ENCODE results near the gene STAC2. TPM values are rescaled to one million over a fixed set of nuclear protein-coding genes. Genes with fewer than 3 reads are reported as not detected.

Gene STAC2
- polyA plus RNA-seq, 4 donors, result 3.7 to 4.1 (median 3.8) TPM

DNA sequence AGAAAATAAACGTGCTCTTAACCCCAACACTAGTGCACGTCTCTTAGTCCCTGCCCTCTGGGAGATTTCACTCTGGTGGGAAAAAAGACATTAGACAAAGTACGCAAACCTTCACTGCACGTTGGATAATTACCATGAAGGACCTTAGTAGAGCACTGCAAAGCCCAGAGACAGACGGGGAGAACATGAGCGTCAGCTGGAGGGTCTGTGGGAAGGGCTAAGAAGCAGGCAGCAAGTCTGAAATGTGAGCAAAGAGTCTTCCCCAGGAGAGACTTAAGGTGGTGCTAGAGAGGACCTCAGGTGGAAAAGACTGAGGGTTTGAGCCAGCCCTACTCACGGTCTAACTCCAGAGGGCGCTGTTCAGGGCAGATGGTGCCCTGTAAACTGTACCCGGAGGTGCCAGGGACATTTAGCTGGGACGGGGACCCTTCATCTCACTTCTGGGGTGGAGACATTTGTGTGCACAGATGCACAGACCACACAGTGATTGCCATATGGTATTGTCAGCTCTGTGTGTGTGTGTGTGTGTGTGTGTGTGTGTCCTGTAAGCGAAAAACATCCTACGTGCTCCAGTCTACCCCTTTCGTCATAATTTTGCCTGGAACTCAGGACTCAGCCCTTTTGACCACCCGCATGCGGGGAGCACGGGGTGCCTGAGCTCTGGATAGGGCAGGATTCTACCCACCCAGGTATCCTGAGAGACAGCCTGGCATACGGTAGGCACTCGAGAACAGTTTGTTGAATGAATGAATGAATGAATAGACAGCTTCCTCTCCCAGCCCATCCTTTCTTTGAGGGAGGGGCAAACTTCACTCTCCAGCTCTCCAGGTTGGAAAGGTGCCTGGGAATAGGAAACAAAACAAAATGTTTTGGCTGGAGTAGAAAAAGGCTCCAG lies 10.1 kb upstream of the STAC2 start:
- DNase-seq (ENCODE audit: low read depth in 4 of 4, low spot score in 3 of 4), result no peak

DNA sequence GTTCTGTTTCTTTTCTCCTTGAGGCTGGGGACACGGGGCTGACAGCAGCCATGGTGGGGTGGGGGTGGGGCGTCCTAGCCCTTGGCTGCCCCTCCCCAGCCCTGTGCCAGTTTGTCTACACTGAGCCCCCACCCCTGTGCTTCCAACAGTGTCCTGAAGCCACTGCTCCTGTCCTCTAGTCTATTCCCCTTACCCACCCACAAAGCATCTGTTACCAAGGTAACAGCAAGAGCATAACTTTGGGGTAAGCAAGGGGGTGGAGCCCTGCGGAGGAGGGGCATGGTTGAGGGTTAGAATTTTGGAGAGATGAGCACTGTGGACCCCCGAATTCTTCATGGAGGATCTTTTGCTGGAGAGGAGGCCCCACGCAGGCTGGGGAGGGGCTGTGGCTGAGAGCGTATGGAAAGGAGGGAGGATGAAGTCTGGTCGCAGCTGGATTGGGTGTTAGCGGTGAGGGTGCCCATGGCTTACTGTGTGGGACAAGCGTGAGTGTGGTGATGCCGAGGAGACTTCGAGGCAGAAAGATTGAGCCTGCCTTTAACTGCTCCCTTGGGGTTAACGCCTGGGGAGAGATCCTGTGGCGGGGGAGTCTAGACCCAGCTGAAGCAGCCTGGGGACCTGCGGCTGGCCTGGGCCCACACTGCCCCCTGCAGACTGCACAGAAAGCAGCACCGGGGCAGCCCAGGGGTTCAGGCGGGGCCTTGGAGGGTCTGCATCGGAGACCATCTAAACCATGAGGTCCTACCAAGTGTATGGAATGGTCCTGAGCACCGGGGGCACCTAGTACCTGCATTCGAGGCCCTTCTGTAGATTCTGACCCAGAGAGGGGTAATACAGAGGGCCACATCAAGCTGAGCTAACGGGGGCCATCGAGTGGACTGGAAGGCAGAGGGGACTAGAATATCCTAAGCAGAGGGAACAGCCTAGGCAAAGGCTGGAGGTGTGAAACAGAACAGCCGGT lies 6.1 kb upstream of the STAC2 start:
- no peak for DNase-seq (ENCODE audit: low read depth in 4 of 4, low spot score in 3 of 4)

DNA sequence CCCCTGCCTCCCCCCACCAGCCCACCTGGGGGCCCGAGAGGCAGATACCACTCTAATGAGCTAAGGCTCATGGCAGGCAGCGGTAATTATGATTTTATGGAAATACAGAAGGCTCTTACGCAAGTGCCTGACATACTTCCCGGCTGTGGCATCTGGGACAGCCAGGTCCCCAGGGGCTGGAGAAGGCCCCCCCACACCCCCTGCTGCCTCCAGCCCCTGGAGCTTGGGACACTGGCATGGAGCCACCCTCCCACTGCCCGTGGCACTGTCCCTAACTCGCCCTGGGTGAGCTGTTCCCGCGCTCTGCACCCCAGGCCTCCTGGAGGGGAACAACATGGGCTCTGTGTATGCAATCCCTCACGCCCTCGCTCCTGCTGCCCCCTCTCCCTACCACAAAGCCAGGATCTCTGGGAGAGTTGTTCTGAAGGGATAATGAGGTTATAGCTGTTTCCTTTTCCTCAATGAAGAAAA lies 5.4 kb upstream of the STAC2 start:
- DNase-seq (ENCODE audit: low read depth in 4 of 4, low spot score in 3 of 4), result no peak

DNA sequence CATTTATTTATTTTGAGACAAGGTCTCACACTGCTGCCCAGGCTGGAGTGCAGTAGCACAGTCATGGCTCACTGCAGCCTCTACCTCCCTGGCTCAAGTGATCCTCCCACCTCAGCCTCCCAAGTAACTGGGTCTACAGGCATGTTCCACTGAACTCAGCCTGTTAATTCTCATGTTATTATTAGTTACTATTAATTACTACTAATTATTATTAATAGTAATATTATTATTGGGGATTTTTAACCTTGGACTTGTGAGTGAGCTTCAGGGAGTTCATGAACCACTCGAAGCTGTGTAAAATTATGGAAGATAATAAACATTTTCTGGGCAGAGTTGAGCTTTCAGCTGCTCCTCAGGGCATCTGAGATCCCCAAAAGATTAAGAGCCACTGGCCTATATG lies 4.6 kb upstream of the STAC2 start:
- DNase-seq (ENCODE audit: low read depth in 4 of 4, low spot score in 3 of 4), result no peak

DNA sequence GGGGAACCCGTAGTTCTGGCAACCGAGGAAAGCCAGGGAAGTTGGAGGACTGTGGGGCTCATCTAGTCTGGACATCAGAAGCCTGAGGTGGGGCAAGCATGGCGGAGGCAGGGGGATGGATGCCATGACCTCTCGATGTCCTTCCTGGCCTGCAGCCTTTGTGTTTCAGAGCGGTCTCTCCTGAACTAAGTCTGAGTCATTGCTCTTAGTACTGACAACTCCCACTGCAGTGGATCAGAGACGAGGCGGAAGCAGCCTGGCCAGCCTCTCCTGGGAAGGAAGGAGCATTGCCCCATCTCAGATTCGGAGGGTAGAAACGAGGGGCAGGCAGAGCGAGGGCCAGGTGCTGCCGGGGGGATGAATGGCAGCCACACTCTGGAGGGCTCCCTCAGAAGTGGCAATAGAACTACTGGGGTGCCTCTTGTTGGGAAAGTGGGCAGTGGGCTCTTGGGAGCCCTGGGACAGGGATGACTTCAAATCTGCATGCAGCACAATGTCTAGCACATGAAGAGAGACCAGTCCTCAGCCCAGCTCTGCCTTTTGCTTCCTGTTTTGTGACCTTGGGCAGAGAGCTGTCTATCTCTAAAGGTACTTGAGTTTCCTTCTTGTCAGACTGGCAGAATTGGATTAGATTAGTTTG lies 3.6 kb upstream of the STAC2 start:
- no peak for DNase-seq (ENCODE audit: low read depth in 4 of 4, low spot score in 3 of 4)

GRCh38 chr17:39227364-39227919 lies 1.7 kb upstream of the STAC2 start:
- no peak for DNase-seq (ENCODE audit: low read depth in 4 of 4, low spot score in 3 of 4)

DNA sequence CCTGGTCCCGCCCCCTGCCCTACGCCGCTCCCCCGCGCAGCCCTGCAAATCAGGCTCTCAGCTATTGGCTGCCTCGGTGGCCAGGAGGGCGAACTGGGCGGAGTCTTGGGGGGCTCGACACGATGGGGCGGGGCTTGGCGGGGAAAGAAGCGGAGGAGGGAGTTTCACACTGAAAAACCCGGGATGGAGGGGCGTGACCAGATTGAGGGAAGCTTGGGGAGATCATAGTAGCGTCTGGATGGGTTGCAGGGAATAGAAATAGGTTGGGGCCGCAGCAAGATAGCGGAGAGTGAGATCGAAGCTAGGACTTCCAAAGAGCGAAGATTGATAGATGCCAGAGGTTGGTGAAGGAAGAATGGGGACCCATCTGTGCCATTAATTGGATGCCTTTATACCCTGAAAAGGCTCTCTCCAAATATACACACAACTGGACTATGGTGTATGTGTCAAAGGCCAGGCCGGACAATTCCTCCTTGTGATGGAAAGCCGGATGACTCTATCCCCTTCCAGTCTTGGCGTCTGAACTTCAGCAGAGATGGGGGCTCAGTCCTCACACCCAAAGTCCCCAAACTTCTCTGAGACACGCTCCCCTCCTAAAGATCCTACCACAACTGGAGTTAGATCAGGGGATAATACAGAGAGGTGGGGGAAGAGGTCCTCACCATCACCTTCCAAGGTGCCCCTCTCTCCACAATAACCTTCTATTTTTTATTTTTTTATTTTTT lies 376 bp upstream of the STAC2 start:
- DNase-seq (ENCODE audit: low read depth in 4 of 4, low spot score in 3 of 4), result peak in 3 of 4 donors; percentile 73 to 81 (median 81)

DNA sequence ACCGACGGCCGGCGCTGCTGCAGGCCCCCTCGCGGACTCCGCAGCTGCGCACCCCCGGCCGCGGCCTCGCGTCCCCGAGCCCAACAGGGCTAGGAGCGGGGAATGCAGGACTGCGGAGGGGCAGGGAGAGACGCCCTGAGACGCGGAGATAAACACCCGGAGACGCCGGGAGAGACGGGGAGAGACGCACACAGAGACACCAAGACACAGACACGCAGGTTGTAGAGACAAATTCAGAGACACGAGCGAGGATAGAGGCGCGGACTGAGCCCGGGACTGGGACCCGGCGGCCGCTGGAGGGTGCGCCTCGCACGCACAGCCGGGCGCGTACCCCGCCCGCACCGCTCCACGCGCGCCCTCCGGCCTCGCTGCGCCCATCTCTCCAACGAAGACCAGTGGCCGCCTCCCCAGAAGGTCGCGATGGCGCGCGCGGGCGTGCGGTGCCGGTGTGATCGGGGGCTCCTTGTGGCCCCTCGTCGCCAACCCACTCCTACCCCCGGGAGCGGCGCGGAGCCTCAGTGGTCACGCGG lies 902 bp downstream of the STAC2 start:
- DNase-seq (ENCODE audit: low read depth in 4 of 4, low spot score in 3 of 4), result no peak

DNA sequence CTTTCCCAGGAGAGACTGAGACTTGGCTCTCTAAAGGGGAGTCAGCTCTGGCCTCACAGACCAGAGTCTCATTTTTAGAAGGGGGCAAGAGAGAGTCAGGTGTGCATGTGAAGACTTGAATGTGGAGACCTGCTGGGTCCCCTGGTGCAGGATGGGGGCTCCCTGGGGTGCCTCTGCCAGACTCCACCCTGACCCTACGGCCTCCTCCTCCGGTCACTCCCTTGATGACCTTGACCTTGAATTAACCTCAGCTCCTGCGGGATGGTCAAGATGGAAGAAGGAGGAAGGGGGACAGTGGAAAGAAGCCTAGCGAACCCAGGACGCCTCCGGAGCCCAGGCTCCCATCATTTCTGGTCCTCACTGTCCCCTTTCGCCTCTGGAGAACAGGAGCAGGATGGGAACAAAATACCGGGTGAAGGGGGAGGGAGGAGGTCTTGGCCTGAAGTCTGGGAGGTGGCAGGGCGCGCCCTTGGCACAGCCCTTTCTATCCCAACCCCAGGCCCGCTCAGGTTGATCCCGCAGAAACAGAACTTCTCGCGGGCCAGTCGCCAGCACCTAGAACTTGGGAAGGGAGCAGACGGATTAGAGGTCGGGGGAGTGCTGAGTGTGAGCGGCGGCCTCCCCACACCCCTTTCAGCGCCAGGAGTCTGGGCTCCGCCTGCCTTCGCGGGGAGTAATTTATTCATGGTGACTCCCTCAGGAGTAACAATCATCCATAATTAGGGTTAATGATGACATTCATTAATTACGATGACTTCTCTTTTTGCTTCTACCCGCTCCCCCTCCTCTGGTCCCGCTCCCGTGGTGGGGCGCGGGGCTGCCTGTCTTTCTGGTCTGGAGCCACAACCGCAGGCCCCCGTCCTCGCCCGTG lies 1.6 kb downstream of the STAC2 start:
- no peak for DNase-seq (ENCODE audit: low read depth in 4 of 4, low spot score in 3 of 4)

DNA sequence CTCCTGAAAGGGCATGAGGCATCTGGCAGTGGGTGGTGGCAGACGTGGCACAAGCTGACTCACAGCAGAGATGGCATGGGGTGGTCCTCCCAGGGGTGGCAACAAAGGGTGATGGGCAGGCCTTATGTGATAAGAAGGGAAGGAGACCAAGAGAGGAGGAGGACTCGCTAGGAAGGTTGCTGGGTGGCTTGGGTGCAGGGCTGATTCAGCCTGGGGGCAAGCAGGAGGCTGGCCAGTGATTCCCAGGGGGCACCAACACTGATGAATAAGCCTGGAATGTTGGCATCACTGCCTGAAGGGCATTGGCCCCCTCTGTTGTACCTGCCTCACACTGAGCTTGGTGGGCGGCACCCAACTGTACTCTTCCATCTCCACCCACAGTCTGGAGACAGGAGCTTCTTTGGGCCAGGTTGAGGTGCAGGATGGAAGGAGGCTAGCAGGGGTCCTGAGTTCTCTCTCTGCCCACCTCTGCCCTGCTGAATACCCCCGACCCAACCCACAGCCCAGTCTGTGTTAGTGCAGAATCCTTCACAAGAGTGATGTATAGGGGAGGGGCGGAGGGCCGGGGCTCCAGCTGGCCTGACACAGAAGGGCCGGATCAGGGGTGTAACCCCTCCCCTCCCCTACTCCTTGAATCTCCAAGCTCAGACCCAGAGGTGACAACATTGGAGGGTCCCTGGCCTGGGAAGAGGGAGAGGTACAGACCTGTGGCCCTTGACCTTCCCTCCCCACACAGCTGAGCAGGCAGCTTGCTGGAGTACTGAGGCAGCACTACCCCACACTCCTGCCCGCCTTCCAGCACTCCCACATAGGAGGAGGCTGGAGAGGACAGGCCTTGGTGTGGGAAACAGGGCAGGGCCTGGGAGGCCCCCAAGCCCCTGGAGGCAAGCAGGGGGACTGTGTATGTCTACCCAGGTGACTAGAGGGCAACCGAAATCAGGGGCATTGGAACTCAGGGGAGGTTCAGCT lies 2.6 kb downstream of the STAC2 start:
- no peak for DNase-seq (ENCODE audit: low read depth in 4 of 4, low spot score in 3 of 4)

DNA sequence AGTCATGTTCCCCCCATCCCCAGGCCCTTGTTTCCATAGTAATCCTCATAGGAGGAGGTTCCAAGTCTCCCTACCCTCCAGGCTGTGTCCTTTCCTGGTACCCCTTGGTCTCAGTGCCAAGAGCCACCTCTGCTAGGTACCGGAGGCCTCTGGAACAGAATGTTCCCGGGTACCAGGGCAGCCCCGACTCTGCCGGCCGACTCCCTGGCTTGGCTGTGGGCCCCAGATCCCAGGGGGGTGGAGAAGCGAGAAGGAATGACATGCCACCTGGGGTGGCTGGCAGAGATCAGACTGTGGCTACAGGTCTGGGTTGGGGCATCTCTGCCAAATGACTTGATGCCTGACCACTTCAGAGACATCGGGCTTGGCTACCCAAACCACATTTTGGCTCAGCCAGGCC lies 3.6 kb downstream of the STAC2 start:
- DNase-seq (ENCODE audit: low read depth in 4 of 4, low spot score in 3 of 4), result no peak

DNA sequence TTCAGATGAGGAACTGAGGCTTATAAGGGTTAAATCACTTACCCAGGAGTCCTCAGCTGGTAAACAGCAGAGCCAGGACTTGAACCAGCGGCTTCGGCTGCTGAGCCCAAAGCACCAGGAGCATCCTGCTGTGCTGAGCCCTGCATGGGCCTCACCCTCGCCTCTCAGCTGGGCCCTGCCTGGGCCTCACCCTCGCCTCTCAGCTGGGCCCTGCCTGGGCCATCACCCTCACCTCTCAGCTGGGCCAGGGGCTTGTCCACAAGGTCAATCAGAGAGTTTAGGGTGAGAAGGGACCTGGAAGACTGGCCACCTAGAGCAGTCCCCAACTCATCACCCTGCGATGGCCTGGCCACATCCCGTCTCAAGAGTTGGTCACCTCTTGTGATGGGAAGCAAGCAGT lies 4.2 kb downstream of the STAC2 start:
- DNase-seq (ENCODE audit: low read depth in 4 of 4, low spot score in 3 of 4), result no peak

DNA sequence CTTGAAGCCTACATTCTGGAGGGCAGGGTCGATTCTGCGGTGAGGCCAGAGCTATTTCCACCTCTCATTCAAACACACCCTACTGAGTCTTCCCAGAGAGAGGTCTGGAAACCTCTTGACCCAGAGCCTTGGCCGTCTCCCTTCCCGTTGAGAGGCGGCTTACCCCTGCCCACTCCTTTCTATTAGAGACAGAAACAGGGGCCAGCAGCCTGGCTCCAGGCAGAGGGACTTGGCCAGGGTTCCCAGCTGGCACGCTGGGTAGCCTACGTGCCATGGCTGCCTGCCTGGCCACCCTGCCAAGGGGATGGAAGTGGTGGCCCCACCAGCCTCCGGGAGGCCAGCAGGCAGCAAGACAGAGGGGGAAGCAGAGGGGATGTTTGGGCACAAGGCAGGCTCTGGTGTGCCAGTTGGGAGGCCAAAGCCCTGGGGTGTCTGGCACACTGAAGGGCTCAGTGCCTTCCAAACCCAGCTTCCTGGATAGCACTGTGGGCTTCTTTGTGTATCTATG lies 6.0 kb downstream of the STAC2 start:
- no peak for DNase-seq (ENCODE audit: low read depth in 4 of 4, low spot score in 3 of 4)

DNA sequence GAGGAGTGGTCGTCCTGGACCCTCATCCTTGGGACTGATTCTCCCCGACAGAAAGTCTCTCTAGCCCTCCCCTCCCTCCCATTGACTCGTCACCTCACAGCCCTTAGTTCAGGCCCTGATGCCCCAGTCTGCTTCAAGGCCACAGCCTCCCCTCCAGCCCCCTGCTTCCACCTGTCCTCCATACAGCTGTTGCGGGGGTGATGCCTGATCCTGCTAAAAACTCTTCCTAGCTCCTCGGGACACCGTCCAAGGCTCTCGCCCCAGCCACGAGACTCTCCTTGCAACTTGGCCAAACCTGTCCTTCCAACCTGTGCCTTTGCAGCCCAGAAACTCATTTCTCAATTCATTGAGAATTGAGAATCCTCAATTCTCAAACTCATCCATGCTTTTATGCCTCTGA lies 6.8 kb downstream of the STAC2 start:
- DNase-seq (ENCODE audit: low read depth in 4 of 4, low spot score in 3 of 4), result no peak

DNA sequence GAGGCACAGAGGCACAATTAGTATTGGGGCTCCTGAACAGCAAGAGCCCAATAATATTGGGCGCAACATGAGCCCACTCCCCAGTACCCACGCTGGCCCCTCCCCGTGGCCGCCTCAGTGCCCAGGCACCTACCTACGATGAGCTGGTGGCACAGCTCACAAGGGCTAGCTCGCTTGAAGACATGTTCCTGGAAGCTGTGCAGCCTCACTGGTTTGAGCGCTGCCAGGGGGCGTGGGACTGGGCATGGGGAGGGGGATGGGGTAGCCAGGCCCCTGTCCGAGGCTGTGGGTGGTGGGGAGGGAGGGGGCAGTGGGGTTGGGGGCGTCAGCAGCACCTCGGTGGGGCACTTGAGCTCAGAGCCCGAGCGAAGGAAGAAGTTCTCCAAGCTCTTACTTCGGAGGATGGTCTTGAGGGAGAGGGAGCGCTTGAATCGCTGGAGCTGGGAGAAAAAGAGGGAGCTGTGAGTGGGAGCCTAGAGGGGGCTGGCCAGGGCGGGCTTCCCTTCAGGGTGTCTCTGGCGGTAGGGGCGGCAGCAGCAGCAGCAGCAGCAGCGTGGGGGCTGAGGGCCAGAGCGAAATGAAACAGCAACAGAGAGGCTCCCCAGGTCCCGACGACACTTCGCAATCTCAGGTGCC lies 7.9 kb downstream of the STAC2 start:
- DNase-seq (ENCODE audit: low read depth in 4 of 4, low spot score in 3 of 4), result no peak

GRCh38 chr17:39213852-39214251 lies 11.9 kb downstream of the STAC2 start:
- DNase-seq (ENCODE audit: low read depth in 4 of 4, low spot score in 3 of 4), result no peak
